Ishikawa (cell line): ENCODE measurements around the gene MEF2C.

Source experiments
- EGR1 ChIP-seq: IDR thresholded peaks from 2 replicates; pipeline ENCODE4 v1.6.1; 2012
- EP300 ChIP-seq: IDR thresholded peaks from 2 replicates; pipeline ENCODE4 v1.6.1; 2012; ENCODE audit warnings: borderline replicate concordance
- FOXM1 ChIP-seq: IDR thresholded peaks from 2 replicates; pipeline ENCODE4 v1.6.1; 2012; ENCODE audit warnings: low read depth, borderline replicate concordance
- RAD21 ChIP-seq: IDR thresholded peaks from 2 replicates; pipeline ENCODE4 v1.6.1; 2012; ENCODE audit warnings: low read depth
- TAF1 ChIP-seq: IDR thresholded peaks from 2 replicates; pipeline ENCODE4 v1.6.1; 2012; ENCODE audit warnings: low read depth, mild to moderate bottlenecking
- TCF12 ChIP-seq: IDR thresholded peaks from 2 replicates; pipeline ENCODE4 v1.6.1; 2012; ENCODE audit warnings: low read depth
- TEAD4 ChIP-seq: IDR thresholded peaks from 2 replicates; pipeline ENCODE4 v1.6.1; 2012
- YY1 ChIP-seq: IDR thresholded peaks from 2 replicates; pipeline ENCODE4 v1.6.1; 2012; ENCODE audit warnings: low read depth
- ZBTB7A ChIP-seq: IDR thresholded peaks from 2 replicates; pipeline ENCODE4 v1.6.1; 2012; ENCODE audit warnings: low read depth
- TF ChIP-seq, protein P1 (sequence below): IDR thresholded peaks from 2 replicates; pipeline ENCODE4 v1.6.1; 2012
- TF ChIP-seq, protein P2 (sequence below): IDR thresholded peaks from 2 replicates; pipeline ENCODE4 v1.6.1; 2012; ENCODE audit warnings: low read depth, mild to moderate bottlenecking

DNA sequence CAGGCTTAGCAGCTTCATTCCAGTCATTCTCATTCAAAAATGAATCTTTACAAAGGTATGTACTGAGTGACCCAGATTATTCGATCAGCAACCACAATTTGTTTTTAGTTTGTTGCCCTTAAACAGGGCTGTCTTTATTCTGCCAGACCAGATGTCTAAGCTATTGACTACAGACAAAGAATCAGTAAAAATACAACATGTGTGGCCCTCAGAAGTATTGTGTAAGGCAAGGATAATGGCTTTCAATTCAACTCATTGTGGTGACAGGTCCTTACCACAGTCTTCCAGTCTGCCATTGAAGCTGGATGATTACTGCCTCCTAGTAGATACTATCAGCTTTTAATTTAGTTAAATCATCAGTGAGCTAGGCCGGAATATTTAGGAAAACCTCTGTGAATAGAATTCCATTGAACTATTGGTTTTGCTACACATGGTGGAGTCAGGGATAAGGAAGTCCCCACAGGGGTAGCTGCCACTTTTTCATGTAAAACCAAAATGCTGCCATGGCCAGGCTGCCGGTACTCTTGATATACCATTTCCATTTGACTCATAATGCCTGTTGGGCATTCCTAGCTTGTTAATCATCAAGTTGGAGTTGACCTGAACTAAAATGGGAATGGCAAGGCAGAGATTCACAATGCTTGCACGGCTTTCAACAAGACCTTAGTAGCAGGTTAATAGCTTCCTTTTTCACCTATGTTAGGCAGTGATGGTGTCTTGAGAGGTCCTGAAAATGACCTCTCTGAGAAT lies 175.6 kb downstream of the MEF2C start:
- no peak for TF ChIP-seq EP300
- TF ChIP-seq, protein P1, sequence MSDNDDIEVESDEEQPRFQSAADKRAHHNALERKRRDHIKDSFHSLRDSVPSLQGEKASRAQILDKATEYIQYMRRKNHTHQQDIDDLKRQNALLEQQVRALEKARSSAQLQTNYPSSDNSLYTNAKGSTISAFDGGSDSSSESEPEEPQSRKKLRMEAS = no peak
- TF ChIP-seq TEAD4 = no peak
- no peak for TF ChIP-seq FOXM1
- TF ChIP-seq, protein P2, sequence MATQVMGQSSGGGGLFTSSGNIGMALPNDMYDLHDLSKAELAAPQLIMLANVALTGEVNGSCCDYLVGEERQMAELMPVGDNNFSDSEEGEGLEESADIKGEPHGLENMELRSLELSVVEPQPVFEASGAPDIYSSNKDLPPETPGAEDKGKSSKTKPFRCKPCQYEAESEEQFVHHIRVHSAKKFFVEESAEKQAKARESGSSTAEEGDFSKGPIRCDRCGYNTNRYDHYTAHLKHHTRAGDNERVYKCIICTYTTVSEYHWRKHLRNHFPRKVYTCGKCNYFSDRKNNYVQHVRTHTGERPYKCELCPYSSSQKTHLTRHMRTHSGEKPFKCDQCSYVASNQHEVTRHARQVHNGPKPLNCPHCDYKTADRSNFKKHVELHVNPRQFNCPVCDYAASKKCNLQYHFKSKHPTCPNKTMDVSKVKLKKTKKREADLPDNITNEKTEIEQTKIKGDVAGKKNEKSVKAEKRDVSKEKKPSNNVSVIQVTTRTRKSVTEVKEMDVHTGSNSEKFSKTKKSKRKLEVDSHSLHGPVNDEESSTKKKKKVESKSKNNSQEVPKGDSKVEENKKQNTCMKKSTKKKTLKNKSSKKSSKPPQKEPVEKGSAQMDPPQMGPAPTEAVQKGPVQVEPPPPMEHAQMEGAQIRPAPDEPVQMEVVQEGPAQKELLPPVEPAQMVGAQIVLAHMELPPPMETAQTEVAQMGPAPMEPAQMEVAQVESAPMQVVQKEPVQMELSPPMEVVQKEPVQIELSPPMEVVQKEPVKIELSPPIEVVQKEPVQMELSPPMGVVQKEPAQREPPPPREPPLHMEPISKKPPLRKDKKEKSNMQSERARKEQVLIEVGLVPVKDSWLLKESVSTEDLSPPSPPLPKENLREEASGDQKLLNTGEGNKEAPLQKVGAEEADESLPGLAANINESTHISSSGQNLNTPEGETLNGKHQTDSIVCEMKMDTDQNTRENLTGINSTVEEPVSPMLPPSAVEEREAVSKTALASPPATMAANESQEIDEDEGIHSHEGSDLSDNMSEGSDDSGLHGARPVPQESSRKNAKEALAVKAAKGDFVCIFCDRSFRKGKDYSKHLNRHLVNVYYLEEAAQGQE = no peak
- no peak for TF ChIP-seq TAF1
- TF ChIP-seq EGR1 = no peak
- TF ChIP-seq TCF12 = no peak
- no peak for TF ChIP-seq RAD21
- no peak for TF ChIP-seq YY1
- no peak for TF ChIP-seq ZBTB7A
